ENCODE data around the gene LPP.

GRCh38 chr3:188905547-188905946 lies 751.6 kb downstream of the LPP start:
- TF ChIP-seq TAF1 (IDR thresholded peaks at IDR 0.05; ENCODE audit: borderline replicate concordance, insufficient read depth, low read length) (no peak), POLR2AphosphoS5 (IDR thresholded peaks at IDR 0.05; ENCODE audit: low read depth, low read length) (no peak)
